ENCODE data around the gene UBAP2.
"Not testable (repeated sequence)": the region's sequence is repeated elsewhere in the genome, so short reads cannot be mapped to it uniquely, and the experiment has no call there.

Gene UBAP2

DNA sequence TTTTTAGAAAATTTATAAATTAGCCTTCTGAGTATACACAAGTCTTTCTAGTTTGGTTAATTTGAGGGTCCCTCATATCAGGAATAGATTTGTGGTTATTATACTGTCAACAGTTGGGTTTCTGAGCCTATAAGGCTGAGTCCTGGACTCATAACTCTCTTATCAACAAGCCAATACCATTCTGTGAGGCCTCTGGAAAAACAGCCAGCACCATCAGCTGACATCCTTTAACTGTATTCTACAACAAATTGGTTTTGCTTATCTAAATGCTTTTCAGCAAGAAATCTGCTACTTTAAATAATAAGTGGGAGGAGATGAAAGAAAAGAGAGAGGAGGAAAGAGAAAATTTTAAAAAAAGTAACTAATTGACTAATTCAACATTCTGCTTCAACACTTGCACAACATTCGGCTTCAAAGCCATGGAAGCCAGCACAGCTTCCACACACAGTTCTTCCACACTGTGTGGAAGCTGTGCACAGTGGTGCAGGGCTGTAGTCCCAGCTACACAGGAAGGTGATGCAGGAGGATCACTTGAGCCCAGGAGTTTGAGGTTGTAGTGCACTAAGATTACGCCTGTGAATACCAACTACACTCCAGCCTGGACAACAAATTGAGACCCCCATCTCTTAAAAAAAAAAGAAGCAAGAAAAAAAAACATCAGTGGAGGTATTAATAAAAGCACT, 84.5 kb downstream of the UBAP2 start:
- DNase-seq (ENCODE audit: low read depth), result no peak

DNA sequence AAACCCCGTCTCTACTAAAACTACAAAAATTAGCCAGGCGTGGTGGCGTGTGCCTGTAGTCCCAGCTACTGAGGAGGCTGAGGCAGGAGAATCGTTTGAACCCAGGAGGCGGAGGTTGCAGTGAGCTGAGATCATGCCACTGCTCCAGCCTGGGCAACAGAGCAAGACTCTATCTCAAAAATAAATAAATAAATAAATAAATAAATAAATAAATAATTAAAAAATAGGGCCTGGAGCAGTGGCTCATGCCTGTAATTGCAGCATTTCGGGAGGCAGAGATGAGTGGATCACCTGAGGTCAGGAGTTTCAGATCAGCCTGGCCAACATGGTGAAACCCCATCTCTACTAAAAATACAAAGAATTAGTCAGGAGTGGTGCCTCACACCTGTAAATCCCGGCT, 86.2 kb downstream of the UBAP2 start:
- not testable (repeated sequence) for DNase-seq (ENCODE audit: low read depth)

DNA sequence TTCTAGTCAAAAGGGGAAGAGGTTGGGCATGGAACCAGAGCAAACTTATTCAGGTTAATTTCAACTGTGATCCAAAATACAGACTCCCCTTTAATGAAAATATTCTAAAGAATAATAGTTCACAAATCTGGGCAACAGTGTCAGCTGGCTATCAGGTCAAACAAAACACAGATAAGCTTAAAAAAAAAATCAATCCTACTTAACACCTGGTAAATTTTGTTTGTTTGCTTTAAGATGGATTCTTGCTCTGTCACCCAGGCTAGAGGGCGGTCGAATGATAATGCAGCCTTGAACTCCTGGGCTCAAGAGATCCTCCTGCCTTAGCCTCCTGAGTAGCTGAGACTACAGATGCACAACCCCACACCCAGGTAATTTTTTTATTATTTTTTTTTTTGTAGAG, 89.0 kb downstream of the UBAP2 start:
- DNase-seq (ENCODE audit: low read depth), result no peak

DNA sequence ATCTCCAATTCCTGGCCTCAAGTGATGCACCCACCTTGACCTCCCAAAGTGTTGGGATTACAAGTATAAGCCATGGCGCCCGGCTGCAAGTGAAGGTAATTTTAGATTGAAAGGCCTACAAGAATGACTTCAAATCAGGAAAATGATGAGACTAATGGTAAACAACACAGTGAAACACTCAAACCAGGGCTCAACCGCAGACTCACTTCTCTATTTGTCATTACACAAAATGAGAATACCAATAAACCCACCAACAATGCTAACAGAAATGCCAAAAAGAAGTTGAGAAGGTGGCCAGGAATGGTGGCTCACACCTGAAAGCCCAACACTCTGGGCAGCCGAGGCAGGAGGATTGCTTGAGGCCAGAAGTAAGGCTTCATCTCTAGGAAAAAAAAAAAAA, 92.1 kb downstream of the UBAP2 start:
- DNase-seq (ENCODE audit: low read depth), result no peak

DNA sequence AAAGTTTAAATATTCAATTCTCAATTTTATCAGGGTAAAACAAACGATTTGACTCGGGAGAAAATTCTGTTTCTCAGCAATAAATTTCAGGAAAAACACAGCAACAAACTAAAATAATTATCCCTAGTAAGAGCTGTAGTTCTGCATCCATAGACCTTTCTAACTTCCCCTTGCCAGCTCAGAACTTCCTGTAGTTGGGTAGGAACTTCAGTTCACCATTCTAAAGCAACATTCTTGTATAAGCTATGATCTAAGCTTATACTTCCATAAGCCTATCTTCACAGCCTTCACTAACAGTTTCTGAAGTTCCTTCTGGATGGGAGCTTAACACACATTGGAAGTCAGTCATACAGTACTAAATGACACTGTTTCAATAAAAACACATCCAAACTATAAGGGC, 96.6 kb downstream of the UBAP2 start:
- DNase-seq (ENCODE audit: low read depth), result no peak

DNA sequence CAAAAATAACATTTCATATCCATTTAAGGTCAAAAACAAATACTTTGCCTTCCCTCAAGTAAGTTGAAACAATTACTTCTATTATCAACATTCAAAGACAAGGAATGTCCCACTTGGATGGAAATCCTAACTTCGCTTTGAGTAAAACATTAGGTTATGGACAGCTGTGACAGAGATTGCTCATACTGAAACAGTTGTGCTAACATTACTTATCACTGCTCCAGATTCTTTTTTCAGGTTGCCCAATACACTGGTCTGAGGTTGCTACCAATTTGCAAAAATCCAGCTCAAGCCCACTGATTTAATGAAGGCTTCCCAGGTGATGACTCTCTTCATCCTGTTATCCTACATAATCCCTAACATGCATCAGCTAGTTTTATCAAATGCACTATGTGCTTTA, 98.3 kb downstream of the UBAP2 start:
- DNase-seq (ENCODE audit: low read depth), result no peak

DNA sequence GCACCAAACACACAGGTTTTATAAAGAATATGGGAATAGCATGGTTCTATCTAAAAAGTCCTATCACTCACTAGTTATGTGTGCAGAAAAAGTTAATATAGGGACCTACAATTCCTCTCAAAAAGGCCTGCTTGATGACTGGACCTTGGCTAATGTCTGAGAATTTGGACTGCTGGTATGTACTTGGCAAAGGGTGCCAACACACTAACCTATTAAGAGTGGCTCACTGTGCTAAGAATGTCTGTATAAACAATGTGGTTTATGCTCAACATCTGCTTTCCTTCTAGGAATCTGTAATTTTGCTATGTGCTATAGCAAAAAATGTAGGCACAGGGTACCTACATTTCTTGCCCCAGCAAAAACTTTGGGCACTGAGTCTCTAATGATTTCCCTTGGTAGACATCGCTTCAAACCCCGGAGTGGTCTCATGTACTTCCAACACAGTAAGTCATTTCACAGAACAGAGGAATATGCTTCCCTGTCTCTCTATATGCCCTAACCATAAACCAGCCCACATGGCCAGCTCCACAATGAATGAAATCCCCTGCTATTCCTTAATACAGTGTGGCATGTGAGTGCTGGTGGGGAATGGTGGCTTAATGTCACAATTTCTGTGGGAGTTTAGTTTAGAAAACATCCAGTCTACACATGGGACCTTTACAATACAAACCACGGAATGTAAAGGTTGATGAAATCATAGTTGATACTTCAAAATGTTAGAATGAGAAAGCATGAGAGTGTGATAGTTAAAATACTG, 101.7 kb downstream of the UBAP2 start:
- DNase-seq (ENCODE audit: low read depth), result peak; percentile 94

DNA sequence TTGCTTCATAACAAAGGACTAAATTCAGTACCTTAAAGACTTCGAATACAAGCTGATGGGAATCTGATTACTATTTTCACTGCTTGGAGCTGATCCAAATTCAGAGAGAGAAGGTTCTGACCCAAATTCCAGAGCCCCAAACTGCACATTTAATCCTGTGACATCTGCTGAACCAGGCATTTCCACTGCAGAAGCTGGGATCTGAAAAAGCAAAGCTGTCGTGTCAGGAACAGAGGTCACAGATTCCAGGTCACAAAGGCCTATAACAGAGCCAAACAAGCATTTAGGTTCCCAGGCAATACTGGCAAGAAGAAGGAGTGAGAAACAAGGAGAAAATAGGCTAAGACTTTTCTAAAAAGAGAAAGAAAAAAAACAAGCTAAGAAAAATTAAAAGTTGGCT, 105.3 kb downstream of the UBAP2 start:
- no peak for DNase-seq (ENCODE audit: low read depth)

DNA sequence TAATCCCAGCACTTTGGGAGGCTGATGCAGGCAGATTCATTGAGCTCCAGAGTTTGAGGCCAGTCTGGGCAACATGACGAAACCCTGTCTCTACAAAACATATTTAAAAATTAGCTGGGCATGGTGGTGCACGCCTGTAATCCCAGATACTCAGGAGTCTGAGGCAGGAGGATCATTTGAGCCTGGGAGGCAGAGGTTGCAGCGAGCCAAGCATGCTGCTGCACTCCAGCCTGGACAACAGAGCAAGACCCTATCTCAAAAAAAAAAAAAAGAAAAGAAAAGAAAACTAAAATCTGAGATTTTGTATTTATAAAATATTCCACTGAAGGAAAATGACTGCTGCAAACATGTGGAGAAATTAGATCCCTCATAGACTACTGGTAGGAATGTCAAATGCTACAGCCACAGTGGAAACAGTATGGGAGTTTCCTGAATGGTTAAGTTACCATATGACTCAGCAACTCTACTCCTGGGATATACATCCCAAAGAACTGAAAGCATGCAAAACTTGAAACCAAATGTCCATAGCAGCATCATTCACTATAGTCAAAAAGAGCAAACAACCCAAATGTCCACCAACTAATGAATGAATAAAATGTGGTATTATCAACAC, 106.1 kb downstream of the UBAP2 start:
- DNase-seq (ENCODE audit: low read depth), result peak; percentile 51

DNA sequence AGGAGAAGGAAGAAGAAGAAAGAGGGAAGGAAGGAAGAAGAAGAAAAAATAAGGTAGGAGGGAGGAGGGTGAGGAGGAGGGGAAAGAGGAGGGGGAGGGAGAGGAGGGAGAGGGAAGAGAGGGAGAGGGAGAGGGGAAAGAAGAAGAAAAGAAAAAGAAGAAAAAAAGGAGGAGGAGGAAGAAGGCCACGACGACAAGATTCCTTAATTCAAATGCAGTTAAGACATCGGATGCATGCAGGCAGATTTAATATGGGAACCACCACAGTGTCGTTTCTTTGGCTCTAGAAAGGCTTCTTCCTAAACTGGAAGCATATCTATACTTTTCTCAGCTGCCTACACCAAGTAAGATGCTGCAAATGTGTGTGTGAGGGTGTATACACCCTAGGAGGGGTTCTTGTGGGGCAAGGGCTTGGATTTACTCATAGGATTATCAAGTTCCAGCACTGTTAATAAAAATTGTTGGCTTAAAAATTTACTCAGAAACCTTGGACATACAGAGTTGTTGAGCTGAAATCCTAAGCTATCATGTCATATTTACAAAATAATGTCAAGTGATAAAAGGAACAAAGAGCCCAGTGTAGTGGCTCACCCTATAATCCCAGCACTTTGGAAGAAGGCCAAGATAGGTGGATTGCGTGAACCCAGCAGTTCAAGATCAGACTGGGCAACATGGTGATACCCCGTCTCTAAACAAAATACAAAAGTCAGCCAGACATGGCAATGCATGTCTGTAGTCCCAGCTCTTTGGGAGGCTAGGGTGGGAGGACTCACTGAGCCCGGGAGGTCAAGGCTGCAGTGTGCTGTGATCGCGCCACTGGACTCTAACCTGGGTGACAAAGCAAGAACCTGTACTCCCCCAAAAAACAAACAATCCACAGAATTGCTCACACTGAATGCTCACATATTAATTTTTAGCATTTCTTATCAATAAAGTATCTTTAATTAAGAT, 108.5 kb downstream of the UBAP2 start:
- no peak for DNase-seq (ENCODE audit: low read depth)

DNA sequence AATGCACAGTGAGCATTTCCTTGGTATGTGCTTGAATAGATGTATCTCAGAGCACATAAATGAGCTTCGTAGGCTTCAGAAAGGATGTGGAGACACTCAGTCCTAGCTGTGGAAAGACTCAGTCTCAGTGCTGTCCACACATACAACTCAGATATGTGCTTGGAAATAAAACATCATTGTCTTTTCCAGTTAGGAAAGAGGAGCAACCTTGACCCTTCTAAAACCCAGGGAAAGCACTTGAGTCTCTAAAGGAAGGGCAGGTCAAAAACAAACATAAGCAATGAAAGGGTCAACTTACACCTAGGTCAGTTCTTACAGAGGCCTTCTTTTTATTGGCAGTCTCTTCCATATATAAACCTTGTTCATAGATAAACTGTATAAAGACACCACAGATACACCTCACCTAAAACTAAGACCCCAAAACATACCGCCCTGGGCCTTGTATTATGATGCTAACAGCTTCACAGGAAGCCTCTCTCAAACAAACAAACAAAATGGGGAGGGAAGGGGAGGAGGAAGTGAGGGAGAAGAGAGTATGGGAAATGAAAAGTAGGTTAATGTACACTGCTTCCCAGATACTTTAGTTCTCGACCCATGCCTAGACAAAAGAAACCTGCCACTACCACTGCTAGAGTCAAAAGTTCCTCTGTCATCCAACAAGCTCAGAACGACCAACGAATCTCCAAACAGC, 114.4 kb downstream of the UBAP2 start:
- no peak for DNase-seq (ENCODE audit: low read depth)

DNA sequence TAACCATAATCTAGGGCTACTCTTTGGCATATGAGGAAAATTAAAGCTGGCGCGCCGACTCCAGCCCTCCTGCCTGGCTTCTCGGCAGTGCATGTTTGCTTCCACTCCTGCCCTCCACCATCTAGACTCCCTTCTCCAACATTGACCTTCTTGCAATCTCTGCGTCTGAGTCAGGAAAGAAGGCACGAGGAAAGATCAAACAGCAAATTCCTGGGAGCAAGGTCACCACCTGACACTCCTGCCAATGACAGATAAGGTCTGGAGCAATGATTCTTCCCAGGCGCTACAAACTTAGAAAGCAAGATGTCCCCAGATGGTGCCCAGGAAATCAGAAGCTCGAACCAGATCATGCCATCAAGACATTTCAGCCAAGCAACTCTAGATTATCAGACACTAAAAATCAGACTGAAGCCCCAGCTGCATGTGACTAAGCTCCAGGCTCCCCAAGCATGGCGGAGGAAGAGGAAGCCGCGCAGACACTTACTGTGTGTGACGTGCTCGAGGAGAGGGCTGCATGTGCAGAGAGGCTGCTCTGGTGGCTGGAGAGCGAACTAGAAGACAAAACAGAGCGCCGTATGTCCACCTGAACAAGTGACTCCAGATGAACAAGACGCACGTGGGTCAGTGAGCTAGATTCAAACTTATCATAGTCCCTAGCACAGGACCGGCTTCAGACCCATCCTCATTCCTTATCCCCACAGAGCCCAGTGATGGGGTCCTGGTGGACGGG, 116.4 kb downstream of the UBAP2 start:
- no peak for DNase-seq (ENCODE audit: low read depth)

DNA sequence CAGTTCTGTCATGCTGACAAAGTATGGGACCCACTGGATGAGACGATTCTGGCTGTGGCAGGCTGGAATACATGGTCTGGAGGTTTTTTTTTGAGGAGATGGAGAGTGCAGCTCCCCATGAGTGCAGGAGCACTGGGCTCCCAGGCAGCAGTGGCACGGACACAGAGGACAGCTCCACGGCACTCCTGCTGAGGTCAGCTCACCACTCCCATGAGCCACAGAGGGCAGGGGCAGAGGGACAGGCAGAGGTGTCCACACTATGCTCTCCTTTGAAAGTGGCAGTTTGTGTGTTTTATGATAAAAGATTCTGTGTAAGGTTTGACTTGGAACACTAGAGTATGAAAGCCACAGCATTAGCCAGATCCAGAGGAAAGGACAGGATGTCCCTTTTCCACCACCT, 117.4 kb downstream of the UBAP2 start:
- no peak for DNase-seq (ENCODE audit: low read depth)

DNA sequence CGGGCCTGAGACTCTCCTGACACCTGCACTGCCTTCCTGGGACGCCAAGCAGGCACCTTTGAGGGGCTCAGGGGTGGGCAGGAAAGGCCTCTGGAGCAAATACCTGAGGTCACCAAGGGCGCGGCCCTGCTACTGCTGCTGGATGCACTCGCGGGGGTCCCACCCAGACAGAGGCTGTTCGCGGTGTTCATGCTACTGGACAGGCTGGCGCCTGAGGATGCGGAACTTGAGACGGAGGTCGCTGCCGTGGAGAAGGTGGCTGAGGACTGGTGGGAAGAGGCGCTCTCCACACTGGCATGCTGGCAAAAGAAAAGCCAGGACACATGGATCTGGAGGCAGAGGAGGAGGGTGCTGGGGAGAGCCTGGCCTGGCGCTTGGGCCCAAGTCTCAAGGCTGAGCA, 121.0 kb downstream of the UBAP2 start:
- DNase-seq (ENCODE audit: low read depth), result no peak

DNA sequence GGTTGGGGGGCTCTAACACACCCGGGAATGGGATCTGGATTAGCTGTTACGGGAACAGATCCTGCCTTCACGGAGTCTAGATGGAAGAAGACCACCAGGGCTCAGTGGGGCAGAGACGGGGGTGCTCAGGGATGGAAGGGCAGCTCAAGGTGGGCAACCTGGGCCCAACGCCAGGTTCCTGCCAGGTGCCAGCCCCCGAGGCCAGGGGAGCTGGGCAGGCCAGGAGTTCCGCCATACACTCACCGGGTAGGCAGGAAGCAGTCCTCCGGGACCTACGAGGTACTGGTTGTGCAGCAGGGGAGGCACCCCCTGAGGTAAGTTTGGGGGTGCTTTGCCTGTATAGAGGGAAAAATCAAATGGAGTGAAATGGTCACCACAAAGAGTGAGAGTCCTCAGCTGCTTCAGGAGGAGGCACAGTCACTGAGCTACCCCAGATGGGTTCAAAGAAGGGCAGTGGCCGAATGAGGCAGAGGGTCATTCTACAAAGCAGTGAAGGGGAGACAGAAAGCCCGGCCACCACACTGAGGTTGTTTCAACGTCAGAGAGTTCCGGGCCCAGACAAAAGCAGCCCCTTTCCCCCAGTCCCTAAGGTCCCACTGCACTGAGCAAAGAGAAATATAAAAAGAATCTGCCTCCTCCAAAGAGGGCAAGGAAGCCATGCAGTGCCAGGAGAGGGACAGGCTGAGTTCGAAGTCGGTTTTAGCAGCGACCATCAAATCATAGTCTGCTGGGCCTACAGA, 121.8 kb downstream of the UBAP2 start:
- no peak for DNase-seq (ENCODE audit: low read depth)

DNA sequence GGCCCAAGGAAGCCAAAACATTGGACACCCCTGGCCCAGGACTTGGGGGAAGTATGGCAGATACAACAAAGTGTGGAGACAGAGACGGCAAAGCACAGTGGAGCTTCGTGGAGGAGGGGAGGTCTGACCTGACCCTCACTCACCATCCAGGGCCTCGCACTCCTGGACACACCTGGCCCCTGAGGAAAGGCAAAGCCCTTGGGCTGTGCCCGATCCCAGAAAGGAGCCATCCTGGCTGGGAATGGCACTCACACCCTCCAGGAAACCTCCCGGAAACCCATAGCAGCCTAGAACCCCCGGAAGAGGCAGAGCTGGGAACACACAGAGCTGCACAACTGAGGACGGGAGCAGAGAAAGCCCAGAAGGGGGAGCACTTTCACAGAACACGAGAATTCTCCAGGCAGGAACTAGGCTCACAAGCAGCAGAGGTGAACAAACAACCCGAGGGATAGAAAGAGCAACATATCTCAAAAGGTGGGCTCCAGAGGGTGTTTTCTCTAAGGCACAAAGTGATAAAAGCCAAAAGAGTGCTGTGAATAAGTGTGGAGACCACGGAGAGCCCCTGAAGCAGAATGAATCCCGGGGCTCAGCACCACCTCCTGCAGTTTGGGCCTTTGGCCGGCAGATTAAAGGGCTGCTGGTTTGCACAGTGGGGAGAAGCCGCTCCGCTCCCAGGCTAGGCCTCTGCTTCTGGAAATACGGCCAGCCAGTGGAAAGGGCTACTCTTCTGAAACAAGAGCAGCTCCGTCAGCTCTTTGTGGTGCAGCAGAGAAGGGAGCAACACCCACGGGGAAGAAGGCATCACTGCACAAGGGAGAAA, 123.5 kb downstream of the UBAP2 start:
- peak; percentile 23 for DNase-seq (ENCODE audit: low read depth)

DNA sequence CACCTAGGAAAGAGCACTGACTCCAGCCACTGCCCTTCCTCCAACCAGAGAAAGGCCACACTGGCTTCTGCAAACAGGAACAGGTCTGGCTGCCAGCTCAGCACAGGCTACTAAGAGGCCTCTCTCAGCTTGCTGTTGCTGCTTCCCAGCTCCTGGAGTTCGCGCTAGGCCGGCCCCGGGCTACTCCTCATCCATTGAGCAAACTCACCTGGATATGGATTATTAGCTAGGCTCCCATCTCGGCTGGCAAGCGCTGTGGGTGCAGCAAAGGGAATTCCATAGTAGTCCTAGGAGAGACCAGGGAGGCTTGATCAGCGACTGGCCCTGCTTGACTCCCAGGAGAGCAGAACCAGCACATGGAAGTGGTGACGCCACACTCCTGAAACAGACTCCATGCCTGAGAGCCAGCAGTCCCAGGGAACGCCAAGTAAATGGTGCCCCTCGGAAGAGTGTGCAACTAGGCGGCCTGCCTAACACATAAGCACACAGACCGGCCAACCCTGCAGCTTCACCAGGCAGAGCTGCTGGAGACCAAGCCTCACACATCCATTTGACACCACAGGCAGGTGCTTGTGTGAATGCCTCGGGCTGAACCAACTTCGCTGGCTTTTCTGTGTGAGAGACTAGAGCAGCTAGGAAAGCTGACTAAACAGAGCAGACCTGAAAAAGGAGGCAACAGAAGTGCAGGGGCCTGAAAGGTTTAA, 124.5 kb downstream of the UBAP2 start:
- DNase-seq (ENCODE audit: low read depth), result no peak

DNA sequence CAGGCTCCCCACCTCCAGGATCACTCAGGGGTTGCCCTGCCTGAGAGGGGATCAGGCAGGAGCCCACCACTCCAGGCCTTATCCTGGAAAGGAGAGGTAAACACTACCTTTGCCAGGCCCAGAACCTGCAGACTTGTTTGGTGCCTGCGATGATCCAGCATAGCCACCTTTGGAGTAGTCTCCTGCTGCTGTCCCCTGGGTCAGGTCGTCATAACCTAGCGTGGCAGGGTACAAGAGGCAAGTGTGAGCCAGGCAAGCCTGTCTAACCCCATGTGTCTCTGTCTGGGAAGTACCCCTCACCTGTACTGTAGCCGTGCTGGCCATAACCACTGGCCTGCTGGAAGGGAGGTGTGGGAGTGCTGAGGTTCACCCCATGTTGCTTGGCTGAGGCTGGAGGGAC, 125.6 kb downstream of the UBAP2 start:
- no peak for DNase-seq (ENCODE audit: low read depth)
